Hepatocyte (in vitro differentiated cells): ENCODE measurements around the gene SMAD7. TPM values are rescaled to one million over a fixed set of nuclear protein-coding genes. Genes with fewer than 3 reads are reported as not detected.
A peak's percentile ranks its signal among the peaks of the same experiment; 100 is the strongest.

Experiments
- DNase-seq: peaks from one replicate; pipeline ENCODE4 v3.0.0-alpha.2; 2016; ENCODE audit warnings: low spot score
- H2AFZ ChIP-seq: fragments of 200-600 bp; sonication (generic); 2 replicates; pipeline ENCODE4 v1.6.0; 2016; ENCODE audit warnings: antibody characterized with exemption, mild to moderate bottlenecking
- H3K27ac ChIP-seq: fragments of 200-600 bp; sonication (generic); 2 replicates; pipeline ENCODE4 v1.5.1; 2016; ENCODE audit warnings: mild to moderate bottlenecking
- H3K27me3 ChIP-seq: fragments of 200-600 bp; sonication (generic); 2 replicates; pipeline ENCODE4 v1.6.1; 2016
- H3K36me3 ChIP-seq: fragments of 200-600 bp; sonication (generic); replicated peaks from 2 replicates; pipeline ENCODE4 v1.5.1; 2016; ENCODE audit warnings: low read depth; ENCODE audit not compliant: insufficient read depth
- H3K4me1 ChIP-seq: fragments of 200-600 bp; sonication (generic); 2 replicates; pipeline ENCODE4 v1.5.1; 2016; ENCODE audit warnings: mild to moderate bottlenecking, moderate library complexity; ENCODE audit not compliant: insufficient read depth
- H3K4me2 ChIP-seq: fragments of 200-600 bp; sonication (generic); 2 replicates; pipeline ENCODE4 v1.6.0; 2016
- H3K4me3 ChIP-seq: fragments of 200-600 bp; sonication (generic); 2 replicates; pipeline ENCODE4 v1.5.1; 2016; ENCODE audit warnings: mild to moderate bottlenecking
- H3K79me2 ChIP-seq: fragments of 200-600 bp; sonication (generic); 2 replicates; pipeline ENCODE4 v1.6.0; 2017; ENCODE audit warnings: mild to moderate bottlenecking
- H3K9me2 ChIP-seq: fragments of 200-600 bp; sonication (generic); replicated peaks from 2 replicates; pipeline ENCODE4 v1.6.0; 2017; ENCODE audit warnings: mild to moderate bottlenecking; ENCODE audit not compliant: insufficient read depth
- H3K9me3 ChIP-seq: fragments of 200-600 bp; sonication (generic); 2 replicates; pipeline ENCODE4 v1.5.1; 2016; ENCODE audit warnings: low read depth, mild to moderate bottlenecking
- H4K20me1 ChIP-seq: fragments of 200-600 bp; sonication (generic); 2 replicates; pipeline ENCODE4 v1.6.0; 2016; ENCODE audit warnings: mild to moderate bottlenecking; ENCODE audit not compliant: insufficient read depth, poor library complexity, severe bottlenecking
- EZH2 ChIP-seq: fragments of 200-600 bp; sonication (generic); IDR thresholded peaks from 2 replicates; pipeline ENCODE4 v1.6.1; 2016; ENCODE audit warnings: antibody characterized with exemption, mild to moderate bottlenecking, borderline replicate concordance
- EZH2phosphoT487 ChIP-seq: fragments of 200-600 bp; sonication (generic); IDR thresholded peaks from one replicate; pipeline ENCODE4 v1.6.1; 2018; ENCODE audit warnings: antibody characterized with exemption, mild to moderate bottlenecking, low read depth, moderate library complexity; ENCODE audit not compliant: unreplicated experiment, severe bottlenecking
- WGBS: methylation state at CpG from one replicate; pipeline ENCODE4 v1.1.6; 2016; ENCODE audit warnings: low lambda C conversion rate; ENCODE audit errors: missing lambda C conversion rate; 5-methylcytosine and 5-hydroxymethylcytosine counted together
- polyA plus RNA-seq: library from polyadenylated mRNA; unstranded; fragments of >200 nt; fragmentation: Nextera tagmentation; extraction: Ambion mirVana; gene quantifications from 2 replicates; pipeline ENCODE4 v1.2.1, GENCODE V29; 2016
- total RNA-seq: library from RNA; depleted of rRNA; stranded (reverse); fragments of >200 nt; gene quantifications from 2 replicates; pipeline ENCODE4 v1.2.3, GENCODE V29; 2014
- TF ChIP-seq, protein P1 (sequence below): fragments of 200-600 bp; sonication (generic); IDR thresholded peaks from 2 replicates; pipeline ENCODE4 v1.5.1; 2016; ENCODE audit warnings: antibody characterized with exemption, mild to moderate bottlenecking; ENCODE audit not compliant: poor library complexity

Gene SMAD7
- total and polyA plus RNA-seq, 2 experiments from 2014 or later, result 65.4 to 71.1 TPM

DNA sequence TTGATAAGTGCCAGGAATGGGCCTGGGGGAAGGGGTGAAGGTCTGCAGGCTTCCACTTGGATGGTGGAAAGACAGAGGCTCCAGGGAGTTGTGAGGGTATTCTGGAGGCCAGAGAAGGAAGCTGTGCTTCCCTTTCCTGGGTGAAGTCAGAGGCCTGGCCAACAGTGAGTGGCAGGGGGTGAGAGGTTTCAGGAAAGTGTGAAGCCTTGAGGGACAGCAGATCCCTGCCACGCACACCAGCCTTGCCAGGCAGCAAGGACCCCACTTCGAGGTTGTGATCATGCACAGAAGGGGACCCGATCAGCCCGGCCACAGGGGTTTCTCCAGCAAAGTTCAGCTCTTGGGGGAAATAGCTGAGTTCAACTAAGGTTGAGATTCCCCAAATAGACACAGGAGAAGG is 66.5 kb downstream of the SMAD7 start:
- no peak for TF ChIP-seq EZH2
- TF ChIP-seq, protein P1, sequence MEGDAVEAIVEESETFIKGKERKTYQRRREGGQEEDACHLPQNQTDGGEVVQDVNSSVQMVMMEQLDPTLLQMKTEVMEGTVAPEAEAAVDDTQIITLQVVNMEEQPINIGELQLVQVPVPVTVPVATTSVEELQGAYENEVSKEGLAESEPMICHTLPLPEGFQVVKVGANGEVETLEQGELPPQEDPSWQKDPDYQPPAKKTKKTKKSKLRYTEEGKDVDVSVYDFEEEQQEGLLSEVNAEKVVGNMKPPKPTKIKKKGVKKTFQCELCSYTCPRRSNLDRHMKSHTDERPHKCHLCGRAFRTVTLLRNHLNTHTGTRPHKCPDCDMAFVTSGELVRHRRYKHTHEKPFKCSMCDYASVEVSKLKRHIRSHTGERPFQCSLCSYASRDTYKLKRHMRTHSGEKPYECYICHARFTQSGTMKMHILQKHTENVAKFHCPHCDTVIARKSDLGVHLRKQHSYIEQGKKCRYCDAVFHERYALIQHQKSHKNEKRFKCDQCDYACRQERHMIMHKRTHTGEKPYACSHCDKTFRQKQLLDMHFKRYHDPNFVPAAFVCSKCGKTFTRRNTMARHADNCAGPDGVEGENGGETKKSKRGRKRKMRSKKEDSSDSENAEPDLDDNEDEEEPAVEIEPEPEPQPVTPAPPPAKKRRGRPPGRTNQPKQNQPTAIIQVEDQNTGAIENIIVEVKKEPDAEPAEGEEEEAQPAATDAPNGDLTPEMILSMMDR, result no peak
- TF ChIP-seq EZH2phosphoT487, result no peak
- no peak for DNase-seq
- Histone ChIP-seq H3K79me2 (no peaks in the 10 kb centered on the region), H3K27ac (no peak overlapping the region), H3K27me3 (no peaks in the 10 kb centered on the region), H3K4me3 (no peak overlapping the region), H3K36me3 (no peaks in the 10 kb centered on the region), H4K20me1 (no peaks in the 10 kb centered on the region), H3K4me1 (peaks cover 21% of the 10 kb centered on the region), H3K9me3 (no peaks in the 10 kb centered on the region), H3K4me2 (no peak overlapping the region), H2AFZ (no peak overlapping the region), H3K9me2 (no peaks in the 10 kb centered on the region)
- 87% methylated on average over 4 of the region's 4 CpGs for WGBS

DNA sequence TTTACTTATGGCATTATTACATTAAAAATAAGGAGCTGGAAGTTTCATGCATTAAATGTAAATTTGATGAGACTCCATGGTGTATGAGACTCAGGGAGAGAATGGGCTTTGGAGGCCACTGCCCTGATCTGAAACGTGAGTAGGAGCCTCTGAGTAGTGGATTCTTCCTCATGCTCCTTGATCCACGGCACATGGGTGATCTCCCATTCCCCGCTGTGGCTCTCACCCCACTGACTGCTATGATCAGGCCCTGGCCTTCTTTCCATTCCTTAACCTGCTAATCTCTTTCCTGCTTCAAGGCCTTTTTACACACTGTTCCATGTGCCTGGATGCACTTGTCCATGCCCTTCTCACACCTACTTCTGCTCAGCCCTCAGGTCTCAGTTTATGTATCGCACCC is 68.4 kb downstream of the SMAD7 start:
- Histone ChIP-seq H4K20me1 (no peaks in the 10 kb centered on the region), H3K27me3 (no peaks in the 10 kb centered on the region), H3K9me2 (no peaks in the 10 kb centered on the region), H3K4me2 (no peak overlapping the region), H3K4me1 (peaks cover 30% of the 10 kb centered on the region), H3K79me2 (no peaks in the 10 kb centered on the region), H3K27ac (no peak overlapping the region), H2AFZ (no peak overlapping the region), H3K9me3 (no peaks in the 10 kb centered on the region), H3K36me3 (no peaks in the 10 kb centered on the region), H3K4me3 (no peak overlapping the region)
- DNase-seq, result peak; percentile 1
- WGBS, result 82% methylated on average over 4 of the region's 4 CpGs
- TF ChIP-seq EZH2phosphoT487 (no peak), EZH2 (no peak)
- TF ChIP-seq, protein P1, result no peak

DNA sequence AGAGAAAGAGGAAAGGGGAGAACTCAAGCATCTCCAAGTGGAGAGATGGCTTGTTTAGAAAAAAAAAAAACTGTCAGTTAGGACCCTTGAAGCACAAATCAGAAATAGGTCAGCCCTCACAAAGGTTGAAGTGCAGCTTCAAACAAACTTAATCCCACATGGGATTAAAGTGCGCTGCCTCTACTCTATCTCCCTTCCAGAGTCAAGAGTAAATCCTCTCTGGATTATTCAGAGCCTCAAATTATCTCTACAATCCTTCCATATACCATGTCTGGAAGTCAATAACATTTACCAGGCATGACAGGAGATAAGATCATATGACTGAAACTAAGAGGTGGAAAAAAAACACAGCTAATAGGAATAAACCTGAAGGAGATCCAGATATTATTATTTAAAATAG is 69.8 kb downstream of the SMAD7 start:
- Histone ChIP-seq H3K4me3 (no peak overlapping the region), H3K9me2 (no peaks in the 10 kb centered on the region), H2AFZ (no peak overlapping the region), H3K27ac (no peak overlapping the region), H3K9me3 (no peaks in the 10 kb centered on the region), H4K20me1 (no peaks in the 10 kb centered on the region), H3K27me3 (no peaks in the 10 kb centered on the region), H3K79me2 (no peaks in the 10 kb centered on the region), H3K36me3 (no peaks in the 10 kb centered on the region), H3K4me1 (peaks cover 35% of the 10 kb centered on the region), H3K4me2 (no peak overlapping the region)
- TF ChIP-seq EZH2 (no peak), EZH2phosphoT487 (no peak)
- TF ChIP-seq, protein P1, result no peak
- DNase-seq, result no peak
- 38% methylated on average over 1 of the region's 1 CpG for WGBS

DNA sequence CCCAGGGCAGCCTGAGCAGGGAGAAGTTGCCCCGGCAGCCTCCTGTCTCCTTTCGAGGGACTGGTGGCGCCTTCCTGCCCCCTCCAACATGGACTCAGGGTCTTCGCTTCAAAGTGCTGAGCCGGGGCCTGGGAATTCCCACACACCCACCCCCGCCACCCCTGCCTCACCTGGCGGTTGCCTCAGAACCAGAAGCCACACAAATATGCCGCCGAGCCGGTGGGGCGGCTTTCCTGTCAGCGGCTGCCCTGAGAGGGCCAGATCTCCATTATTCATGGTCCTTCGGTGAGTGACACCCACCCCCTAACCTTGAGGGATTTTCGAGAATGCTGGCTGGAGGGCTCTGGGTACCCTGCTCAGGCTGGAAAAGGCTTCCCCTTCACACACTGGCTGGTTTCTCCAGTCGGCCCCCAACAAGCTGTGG is 71.7 kb downstream of the SMAD7 start:
- H2AFZ ChIP-seq, result no peak overlapping the region
- H3K4me2 ChIP-seq, result peak overlapping the region; percentile 27

More for the DNA sequence above, 71.7 kb downstream of the SMAD7 start:
- DNase-seq, result peak; percentile 60
- no peaks in the 10 kb centered on the region for H3K9me2 ChIP-seq
- H3K4me1 ChIP-seq, result peaks cover 24% of the 10 kb centered on the region
- H3K4me3 ChIP-seq, result no peak overlapping the region
- no peaks in the 10 kb centered on the region for H3K79me2 ChIP-seq
- 57% methylated on average over 13 of the region's 15 CpGs for WGBS
- TF ChIP-seq, protein P1, result no peak
- TF ChIP-seq EZH2, result no peak
- no peak for TF ChIP-seq EZH2phosphoT487
- no peaks in the 10 kb centered on the region for H3K27me3 ChIP-seq
- H4K20me1 ChIP-seq, result no peaks in the 10 kb centered on the region
- peak overlapping the region; percentile 64 for H3K27ac ChIP-seq
- no peaks in the 10 kb centered on the region for H3K36me3 ChIP-seq
- no peaks in the 10 kb centered on the region for H3K9me3 ChIP-seq
